ENCODE measurements around the gene ABCA3. TPM values are rescaled to one million over a fixed set of nuclear protein-coding genes. Genes with fewer than 3 reads are reported as not detected.

Gene ABCA3
- total RNA-seq, 1 donor from 2014 or later: 32.1 TPM

- Histone ChIP-seq H3K27me3 (ENCODE audit: control insufficient read depth, insufficient read depth, low read length) (no peaks in the 10 kb centered on the region), H3K4me3 (ENCODE audit: low read depth, low read length) (no peak overlapping the region), H3K36me3 (ENCODE audit: control insufficient read depth, insufficient read depth, low read length) (no peaks in the 10 kb centered on the region)
- no peak for TF ChIP-seq CTCF (IDR thresholded peaks at IDR 0.05; ENCODE audit: insufficient read depth, low read length, poor library complexity, severe bottlenecking)
- no peak for DNase-seq (ENCODE audit: low read depth)
These were observed 60.1 kb downstream of the ABCA3 start for GRCh38 chr16:2280461-2280860.

- DNase-seq (ENCODE audit: low read depth): no peak
These were observed 61.4 kb downstream of the ABCA3 start for GRCh38 chr16:2278956-2279800.

GRCh38 chr16:2278272-2278608 lies 62.3 kb downstream of the ABCA3 start:
- H3K4me3 ChIP-seq (ENCODE audit: low read depth, low read length): no peak overlapping the region
- no peaks in the 10 kb centered on the region for H3K27me3 ChIP-seq (ENCODE audit: control insufficient read depth, insufficient read depth, low read length)
- no peaks in the 10 kb centered on the region for H3K36me3 ChIP-seq (ENCODE audit: control insufficient read depth, insufficient read depth, low read length)
- DNase-seq (ENCODE audit: low read depth): no peak
- peak; percentile 17 for TF ChIP-seq CTCF (IDR thresholded peaks at IDR 0.05; ENCODE audit: insufficient read depth, low read length, poor library complexity, severe bottlenecking)

More at GRCh38 chr16:2278956-2279800, 61.4 kb downstream of the ABCA3 start:
- Histone ChIP-seq H3K4me3 (ENCODE audit: low read depth, low read length) (no peak overlapping the region), H3K36me3 (ENCODE audit: control insufficient read depth, insufficient read depth, low read length) (no peaks in the 10 kb centered on the region), H3K27me3 (ENCODE audit: control insufficient read depth, insufficient read depth, low read length) (no peaks in the 10 kb centered on the region)
- TF ChIP-seq CTCF (IDR thresholded peaks at IDR 0.05; ENCODE audit: insufficient read depth, low read length, poor library complexity, severe bottlenecking): no peak

- Histone ChIP-seq H3K27me3 (ENCODE audit: control insufficient read depth, insufficient read depth, low read length) (no peaks in the 10 kb centered on the region), H3K36me3 (ENCODE audit: control insufficient read depth, insufficient read depth, low read length) (no peaks in the 10 kb centered on the region), H3K4me3 (ENCODE audit: low read depth, low read length) (no peak overlapping the region)
- no peak for TF ChIP-seq CTCF (IDR thresholded peaks at IDR 0.05; ENCODE audit: insufficient read depth, low read length, poor library complexity, severe bottlenecking)
- DNase-seq (ENCODE audit: low read depth): no peak
These were observed 62.9 kb downstream of the ABCA3 start for GRCh38 chr16:2277466-2278271.

- TF ChIP-seq CTCF (IDR thresholded peaks at IDR 0.05; ENCODE audit: insufficient read depth, low read length, poor library complexity, severe bottlenecking): no peak
- no peaks in the 10 kb centered on the region for H3K36me3 ChIP-seq (ENCODE audit: control insufficient read depth, insufficient read depth, low read length)
- DNase-seq (ENCODE audit: low read depth): no peak
- H3K4me3 ChIP-seq (ENCODE audit: low read depth, low read length): no peak overlapping the region
- no peaks in the 10 kb centered on the region for H3K27me3 ChIP-seq (ENCODE audit: control insufficient read depth, insufficient read depth, low read length)
These were observed 63.9 kb downstream of the ABCA3 start for GRCh38 chr16:2276368-2277195.
